Urothelium cell line (cell line): ENCODE data around the gene TSC2.
"Not testable (repeated sequence)": the region's sequence is repeated elsewhere in the genome, so short reads cannot be mapped to it uniquely, and the experiment has no call there.

ENCODE experiments used
- DNase-seq: peaks from one replicate; pipeline ENCODE4 v3.0.0; 2011; ENCODE audit warnings: low spot score, mixed read lengths
- FAIRE-seq: peaks from 2 replicates; lab custom pipeline; 2011; peaks lifted over from hg19 to GRCh38; lab: Jason Lieb, UNC

Gene TSC2

DNA sequence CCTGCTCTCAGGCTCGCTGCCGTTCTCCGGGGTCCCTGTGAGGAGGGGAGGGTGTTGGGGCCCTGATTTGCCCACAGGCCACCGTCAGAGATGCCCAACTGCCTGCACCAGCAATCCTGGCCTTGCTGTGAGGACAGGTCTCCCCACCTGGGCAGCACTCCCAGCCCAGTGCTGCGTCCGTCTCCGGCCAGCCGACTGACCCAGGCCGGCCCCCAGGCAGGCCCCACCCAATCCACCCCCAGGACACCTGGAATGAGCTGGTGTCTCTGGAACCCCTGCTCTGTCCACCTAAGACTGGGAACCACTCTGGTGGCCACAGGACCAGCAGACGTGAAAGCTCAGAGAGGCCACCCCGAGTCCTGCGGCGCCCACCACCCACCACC is 67.8 kb downstream of the TSC2 start:
- no peak for DNase-seq
- no peak for FAIRE-seq

DNA sequence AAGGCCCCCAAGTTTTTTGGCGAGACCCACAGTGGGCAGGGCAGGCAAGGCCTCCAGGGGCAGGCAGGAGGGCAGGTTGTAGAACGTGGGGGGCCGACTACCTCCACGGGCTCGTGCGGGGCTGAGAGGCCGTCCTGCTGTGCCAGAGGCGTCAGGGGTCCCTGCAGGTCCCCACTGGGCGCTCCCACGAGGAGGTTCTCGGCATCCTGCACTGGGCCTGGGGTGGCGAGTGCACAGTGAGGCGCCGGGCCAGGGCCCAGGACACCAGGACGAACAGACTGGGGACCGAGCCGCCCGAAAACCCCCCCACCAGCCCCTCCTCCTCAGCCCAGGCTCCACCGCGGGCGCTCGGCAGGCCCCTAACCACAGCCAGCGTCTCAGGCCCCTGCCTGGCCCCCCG is 68.6 kb downstream of the TSC2 start:
- DNase-seq, FAIRE-seq: not testable (repeated sequence)

DNA sequence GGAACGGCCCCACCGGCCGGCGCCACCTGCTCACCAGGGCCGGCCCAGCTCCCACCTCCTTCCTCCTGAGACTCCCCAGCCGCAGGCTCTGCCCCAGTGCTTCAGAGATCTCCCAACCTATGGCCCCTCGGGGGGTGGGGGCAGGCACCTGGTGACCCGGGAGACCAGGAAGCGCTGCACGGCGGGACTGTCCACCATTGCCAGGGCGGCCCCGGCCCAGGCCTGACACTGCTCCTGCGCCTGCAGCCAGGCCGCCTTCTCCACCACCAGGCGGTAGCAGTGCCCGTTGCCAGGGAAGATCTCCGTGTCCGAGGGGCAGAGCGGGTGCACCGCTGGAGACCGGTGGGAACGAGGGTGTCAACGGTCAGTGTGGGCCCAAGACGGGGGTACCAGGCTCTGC is 69.6 kb downstream of the TSC2 start:
- DNase-seq, FAIRE-seq: not testable (repeated sequence)

DNA sequence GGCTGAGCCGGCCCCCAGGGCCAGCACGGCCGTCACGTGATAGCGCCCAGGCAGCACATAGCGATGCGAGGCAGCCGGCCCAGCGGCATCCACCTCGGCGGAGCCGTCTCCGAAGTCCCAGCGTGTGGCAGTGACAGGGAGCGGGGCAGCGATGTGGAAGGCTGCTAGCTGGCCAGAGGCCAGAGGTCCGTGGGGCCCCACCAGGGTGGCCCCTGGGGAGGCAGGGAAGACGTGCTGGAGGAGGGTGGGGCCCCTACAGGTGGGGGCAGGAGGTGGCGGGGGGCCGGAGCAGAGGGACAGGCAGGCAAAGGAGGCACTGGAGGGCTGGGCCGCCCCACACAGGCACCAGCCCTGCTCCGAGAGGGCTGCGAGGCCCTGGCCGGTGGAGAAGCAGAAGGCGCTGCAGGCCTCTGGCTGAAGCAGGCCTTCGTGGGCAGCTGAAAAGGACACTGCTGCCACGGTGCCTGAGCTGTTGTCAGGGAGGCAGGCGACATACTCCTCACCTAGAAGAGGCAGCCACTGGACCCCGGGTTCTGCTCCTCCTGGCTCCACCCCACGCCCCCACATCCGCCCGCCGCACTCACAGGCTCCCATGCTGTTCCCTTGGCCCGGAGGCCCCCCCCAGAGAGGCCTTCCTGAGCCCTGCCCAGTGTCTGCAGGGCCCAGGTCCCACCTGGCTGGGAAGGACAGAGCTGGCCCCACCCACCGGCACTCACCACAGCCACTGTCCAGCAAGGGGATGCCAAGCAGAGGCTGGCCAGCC is 70.4 kb downstream of the TSC2 start:
- not testable (repeated sequence) for DNase-seq, FAIRE-seq

DNA sequence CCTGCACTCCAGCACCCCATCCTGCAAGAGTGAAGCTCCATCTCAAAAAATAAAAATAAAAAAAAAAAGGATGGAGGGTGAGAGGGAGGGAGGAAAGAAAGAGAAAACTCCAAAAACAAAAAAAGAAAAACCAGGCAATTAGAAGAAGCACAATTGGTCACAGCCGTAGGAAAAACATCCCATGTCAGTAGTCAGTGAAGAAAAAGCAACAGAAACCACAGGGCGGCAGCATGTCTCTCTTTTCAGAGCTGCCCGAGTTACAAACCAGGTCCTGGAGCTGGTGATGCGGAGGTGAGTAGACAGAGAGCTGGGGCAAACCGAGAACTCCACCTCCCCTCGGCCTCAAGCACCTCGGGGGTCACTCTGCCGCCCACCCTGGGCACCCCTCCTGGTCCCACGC is 73.5 kb downstream of the TSC2 start:
- FAIRE-seq, DNase-seq: not testable (repeated sequence)

DNA sequence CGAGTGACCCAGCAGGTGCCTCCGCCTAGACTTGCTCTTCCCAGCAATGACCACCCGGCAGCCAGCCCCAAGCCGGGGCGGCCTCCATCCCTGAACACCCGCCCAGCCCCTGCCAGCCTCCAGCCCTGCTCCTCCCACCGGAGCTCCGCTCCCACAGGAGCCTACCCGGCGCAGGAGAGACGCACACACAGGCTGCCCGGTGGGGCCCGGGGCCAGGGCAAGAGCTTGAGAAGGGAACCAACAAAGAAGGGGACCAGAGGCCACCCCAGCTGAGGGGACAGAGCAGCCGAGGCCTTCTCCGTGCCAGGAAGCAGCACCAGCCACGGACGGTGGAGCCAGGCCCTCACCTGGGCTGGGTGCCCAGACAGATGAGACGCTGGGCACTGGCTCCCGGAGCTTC is 74.1 kb downstream of the TSC2 start:
- no peak for DNase-seq
- no peak for FAIRE-seq

DNA sequence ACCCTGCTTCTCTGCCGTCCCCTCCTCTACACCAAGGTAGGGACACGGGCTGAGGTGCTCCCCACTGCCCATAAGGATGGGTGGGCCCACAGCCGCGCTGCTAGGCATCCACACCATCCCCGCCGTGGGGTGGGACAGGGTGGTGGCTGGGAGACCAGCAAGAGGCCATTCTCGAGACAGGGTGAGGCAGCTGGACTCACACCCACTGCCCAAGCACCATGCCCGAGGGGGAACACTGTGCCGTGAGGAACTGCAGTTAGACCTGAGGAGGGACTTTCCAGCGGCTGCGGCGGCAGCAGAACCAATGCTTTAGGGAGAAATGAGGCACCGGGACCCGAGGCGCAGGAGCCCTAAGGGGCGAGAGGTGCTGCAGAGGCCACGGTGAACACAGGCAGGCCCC is 74.6 kb downstream of the TSC2 start:
- no peak for FAIRE-seq
- no peak for DNase-seq

DNA sequence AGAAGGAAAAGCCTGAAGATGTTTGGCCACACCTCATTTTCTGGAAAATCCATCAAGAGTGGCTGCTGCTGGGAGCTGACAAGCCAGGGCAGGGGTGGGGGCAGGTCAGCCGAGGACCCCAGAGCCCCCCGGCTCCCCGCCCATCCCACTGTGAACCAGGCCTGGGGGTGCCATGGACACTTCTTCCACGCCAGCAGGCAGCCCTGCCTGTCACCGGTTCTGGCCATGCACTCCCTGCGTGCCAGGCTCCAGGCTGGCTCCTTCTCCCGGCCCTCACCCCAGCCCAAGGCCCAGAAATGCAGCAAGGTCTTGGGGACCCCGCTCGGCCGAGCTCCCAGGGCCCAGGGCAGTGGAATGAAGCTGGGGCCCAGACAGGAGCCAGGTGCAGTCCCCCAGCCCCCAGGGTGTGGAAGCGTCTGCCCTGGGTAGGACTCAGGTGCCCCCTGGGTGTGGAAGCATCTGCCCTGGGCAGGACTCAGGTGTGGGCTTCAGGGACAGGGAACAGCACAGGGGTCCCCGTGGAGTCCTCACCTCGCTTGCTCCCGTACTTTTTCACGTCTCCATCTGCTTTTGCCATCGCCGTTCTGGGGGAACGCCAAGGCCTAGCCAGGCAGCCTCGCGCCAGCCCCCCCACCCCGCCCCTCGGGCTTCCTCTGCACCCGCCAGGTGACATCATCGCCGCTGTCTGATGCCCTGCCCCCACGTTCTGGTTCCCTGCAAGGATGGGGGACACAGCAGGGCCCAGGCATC is 75.3 kb downstream of the TSC2 start:
- not testable (repeated sequence) for DNase-seq, FAIRE-seq

DNA sequence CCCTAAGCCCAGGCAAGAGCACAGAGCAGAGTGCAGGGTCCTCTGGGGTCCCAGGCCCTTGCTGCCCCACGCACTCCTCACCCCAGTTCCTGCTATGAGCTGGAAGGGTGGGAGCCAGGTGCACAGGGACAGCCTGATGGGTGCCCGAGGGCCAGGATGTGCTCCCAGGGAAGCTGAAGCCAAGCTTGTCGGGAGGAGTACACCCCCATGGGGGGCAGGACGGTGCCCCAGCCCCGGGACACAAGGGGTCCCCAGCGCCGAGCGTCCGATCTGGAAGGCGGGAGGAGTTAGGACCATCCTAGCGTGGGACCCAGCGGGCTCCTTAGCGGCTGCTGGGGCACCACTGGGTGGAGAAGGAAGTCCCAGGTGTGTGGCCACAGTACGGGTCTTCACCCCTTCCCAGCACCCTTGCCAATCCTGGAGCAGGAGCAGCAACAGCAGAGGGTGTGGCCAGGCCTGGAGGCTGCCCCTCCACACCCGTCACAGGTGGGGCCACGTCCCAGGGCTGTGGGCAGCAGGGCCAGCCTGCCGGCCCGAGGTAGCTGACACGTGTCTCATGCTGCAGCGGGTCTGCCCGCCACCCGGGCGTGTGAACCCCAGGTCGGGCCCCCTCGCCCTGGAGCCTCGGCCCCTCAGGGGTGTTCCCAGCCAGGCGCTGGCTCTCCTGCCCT is 76.1 kb downstream of the TSC2 start:
- FAIRE-seq, DNase-seq: not testable (repeated sequence)

DNA sequence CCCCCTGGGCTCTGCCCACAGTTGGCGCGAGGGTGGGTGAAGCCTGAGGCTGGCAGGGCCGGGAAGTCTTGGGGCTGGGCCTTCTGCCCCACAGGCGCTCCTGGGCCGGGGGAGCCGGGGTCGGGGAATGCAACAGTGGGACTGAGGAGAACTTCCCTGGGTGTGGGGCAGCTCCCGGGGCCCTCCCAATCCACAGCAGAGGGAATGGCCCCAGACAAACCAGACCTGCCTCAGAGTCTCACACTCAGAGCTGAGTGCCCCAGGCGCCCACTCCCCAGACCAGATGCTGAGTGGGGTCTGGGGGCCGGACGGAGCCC is 76.5 kb downstream of the TSC2 start:
- not testable (repeated sequence) for FAIRE-seq, DNase-seq

DNA sequence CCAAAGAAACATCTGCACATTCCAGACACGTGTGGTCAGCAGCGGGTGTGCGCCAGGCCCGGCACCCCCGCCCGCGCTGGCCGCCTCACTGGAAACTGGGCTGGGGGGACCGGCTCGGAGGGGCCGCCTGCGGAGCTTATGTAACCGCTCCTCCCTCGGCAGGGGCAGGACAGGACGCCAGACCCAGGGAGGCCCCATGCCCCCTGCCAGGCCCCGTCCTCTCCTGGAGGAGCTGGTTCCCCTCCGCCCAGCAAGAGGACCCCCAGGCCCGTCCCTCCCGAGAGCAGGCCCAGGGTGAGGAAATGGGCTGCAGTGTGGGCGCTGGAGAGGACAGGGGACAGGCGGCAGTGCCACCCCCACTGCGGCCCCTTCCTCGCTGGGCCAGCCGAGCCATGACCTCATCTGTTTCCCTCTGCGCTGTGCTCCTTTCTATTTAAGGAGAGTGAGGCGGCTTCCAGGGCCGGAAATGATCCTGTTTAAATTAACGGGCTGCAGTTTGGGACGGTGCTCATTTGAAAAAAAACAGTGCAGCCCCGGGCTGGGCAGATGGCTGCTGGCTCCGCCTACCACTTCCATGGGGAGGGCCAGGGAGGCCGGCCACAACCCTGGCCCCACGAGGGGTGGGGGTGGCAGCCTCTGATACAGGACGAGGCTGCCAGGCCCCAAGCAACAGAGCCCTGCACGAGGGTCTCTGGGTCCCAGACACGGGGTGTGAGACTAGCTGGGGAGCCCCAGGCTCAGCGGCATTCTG is 77.1 kb downstream of the TSC2 start:
- not testable (repeated sequence) for DNase-seq, FAIRE-seq

DNA sequence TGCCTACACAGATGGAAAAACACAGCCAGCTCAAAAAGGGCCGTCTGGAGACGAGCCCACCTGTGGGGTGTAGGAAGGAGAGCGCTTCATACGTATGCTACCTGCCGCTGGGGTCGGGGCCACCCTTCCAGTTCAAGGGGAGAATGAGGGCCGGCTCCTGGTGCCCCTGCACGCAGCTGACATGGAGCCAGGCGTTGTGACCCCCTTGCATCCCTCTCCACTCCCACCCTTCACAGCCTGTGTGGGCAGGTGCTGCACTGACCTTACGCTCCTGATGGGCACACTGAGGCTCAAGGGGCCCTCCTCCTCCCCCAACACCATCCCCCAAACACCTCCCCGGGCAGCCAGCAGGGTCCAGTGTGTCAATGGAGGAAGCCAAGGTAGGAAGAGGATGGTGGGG is 77.8 kb downstream of the TSC2 start:
- not testable (repeated sequence) for DNase-seq, FAIRE-seq

DNA sequence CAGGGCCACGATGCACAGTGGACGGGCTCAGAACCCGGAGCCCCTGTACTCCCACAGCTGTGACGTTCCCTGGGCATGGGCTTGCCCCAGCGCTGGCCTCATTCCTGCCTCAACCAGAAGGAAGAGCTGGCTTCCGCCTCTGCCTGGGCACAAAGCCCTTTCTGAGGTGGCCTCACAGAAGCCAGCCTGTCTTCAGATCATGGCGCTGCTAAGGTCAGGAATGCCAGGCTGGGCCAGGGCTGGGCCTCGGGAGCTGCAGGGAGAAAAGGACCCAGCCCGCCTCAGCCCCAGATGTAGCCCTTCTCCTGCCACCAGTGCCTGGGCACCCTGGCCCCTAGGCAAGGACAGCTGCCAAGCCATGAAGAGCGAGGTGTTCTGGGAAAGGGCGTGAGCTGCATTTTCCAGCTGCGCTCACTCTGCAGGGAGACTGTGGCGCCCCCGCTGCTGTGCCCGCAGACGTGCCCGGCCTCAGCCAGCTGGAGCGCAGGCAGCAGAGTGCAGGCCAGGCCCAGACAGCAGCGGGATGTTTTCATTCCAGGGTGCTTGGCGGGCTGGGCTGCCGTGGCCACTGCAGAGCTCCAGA is 78.5 kb downstream of the TSC2 start:
- DNase-seq, FAIRE-seq: not testable (repeated sequence)

DNA sequence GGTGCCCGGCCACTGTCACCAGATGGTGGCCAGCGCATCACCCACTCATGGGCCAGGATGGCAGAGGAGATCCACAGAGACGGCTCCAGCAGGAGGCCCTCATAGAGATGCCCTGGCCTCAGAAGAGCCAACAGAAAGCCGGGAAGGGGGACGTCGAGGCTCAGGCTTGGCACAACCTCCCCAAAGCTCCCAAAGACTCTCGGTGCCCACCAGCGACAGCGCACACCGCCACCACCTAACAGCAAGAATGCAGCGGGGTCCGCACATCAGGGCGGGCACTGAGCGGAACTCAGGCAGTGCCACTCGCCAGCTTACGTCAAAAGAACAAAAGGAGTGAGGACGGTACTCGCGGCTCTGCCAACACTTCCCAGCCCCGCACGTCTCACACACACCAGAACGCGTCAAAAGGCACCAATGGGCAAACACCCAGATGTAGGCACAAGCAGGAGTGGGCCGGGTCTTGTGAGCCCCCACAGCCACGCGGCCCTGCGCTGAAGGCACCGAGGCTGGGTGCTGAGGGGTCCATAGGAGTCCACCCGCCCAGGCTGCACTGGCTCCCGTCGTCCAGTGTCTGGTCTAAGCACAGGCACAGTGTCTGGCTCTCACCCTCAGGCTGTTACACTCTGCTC is 79.3 kb downstream of the TSC2 start:
- not testable (repeated sequence) for FAIRE-seq, DNase-seq

DNA sequence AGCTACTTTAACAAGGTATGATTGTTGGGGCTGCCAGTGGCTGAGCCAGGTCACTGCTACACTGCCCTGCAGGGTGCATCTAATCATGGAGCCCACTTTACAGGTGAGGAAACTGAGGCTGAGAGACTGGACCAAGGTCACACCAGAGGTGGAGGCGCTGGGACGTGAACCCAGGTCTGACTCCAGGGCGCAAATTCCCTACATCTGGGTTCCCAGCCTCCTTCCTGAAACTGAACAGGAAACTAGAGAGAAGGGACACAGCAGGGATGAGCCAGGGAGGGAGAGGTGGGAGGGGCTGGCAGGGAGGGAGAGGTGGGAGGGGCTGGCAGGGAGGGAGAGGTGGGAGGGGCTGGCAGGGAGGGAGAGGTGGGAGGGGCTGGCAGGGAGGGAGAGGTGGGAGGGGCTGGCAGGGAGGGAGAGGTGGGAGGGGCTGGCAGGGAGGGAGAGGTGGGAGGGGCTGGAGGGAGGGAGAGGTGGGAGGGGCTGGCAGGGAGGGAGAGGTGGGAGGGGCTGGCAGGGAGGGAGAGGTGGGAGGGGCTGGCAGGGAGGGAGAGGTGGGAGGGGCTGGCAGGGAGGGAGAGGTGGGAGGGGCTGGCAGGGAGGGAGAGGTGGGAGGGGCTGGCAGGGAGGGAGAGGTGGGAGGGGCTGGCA is 80.0 kb downstream of the TSC2 start:
- not testable (repeated sequence) for FAIRE-seq, DNase-seq

DNA sequence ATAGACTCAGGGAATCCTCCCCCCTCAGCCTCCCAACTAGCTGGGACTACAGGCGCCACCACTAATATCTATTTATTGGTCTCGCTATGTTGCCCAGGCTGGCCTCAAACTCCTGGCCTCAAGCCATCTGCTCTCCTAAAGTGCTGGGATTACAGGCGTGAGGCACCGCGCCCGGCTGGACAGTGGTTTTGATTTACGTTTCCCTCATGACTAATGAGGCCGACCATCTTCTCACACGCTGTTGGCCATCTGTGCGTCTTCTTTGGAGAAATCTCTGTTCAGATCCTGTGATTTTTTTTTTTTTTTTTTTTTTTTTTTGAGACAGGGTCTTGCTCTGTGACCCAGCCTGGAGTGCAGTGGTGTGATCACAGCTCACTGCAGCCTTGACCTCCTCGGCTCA is 81.5 kb downstream of the TSC2 start:
- FAIRE-seq, DNase-seq: not testable (repeated sequence)

DNA sequence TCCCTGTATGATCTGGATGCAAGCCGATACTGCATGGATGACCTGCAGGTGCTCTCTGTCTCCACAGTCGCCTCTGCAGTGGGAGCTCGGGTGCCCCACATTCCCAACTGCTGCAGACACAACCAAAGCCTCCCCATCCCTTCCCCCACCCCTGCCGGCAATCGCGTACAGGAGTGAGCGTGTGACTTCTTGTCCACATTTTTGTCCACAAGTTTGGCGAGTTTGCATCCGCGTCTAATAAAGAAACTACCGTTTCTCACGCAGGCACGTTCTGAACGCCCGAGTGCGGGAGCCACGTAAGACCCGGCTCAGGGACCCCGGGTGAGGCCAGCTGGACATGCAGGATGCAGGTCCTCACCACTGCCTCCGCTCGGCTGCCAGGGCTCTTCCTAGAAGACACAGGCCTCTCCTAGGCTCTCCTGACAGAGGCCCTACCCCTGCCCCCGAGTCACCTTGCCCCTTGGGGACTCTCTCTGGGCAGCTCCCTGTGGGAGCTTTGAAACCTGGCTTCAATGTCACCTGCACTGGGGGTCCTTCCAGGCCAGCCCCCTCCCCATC is 82.2 kb downstream of the TSC2 start:
- not testable (repeated sequence) for DNase-seq, FAIRE-seq

DNA sequence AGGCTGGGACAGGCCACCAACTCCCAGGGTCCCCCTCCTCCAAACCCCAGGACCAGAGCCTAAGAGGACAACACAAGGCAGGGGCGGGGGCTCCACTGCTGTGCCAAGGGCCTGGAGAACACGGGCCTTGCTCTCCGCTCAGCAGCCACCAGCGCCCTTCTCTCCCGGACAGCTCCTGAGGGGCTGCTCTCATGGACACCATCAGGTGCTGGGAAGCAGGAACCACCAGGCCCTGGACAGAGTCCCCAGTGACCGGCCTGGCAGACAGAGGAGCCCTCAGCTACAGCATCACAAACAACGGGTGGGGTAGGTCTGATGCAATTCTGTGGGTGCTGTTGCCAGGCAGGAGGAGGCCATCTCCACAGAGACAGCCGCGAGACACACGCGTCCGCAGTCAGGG is 86.0 kb downstream of the TSC2 start:
- not testable (repeated sequence) for DNase-seq, FAIRE-seq

DNA sequence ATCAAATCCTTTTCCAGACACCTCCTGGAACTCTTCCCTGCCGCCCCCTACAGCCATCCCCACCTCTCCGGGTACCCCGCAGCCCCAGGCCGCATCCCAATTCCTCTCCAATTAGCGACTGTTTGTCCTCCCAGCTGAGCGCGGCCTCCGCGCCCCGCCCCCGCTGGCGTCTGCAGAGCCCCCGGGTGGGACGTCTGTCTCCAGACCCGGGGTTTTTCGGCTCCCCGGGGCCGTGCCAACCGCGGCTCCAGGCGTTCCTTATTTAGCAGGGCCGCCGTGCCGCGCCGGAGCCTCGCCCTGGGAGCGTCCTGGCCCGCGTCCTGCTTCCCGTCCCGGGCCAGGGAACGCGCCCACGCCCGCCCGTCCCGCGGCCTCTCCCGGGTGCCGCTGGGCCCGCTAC is 87.3 kb downstream of the TSC2 start:
- not testable (repeated sequence) for DNase-seq, FAIRE-seq
